Thoracic aorta (tissue), 2 donors: ENCODE measurements around the gene PDZK1IP1. TPM values are rescaled to one million over a fixed set of nuclear protein-coding genes. Genes with fewer than 3 reads are reported as not detected.

Experiments used
- ATAC-seq: fragments of 150-250 bp; one replicate; pipeline ENCODE4 v1.8.0; 2017; ENCODE audit warnings: low read depth; ENCODE audit not compliant: insufficient number of reproducible peaks, low FRiP score
- DNase-seq: peaks from one replicate; pipeline ENCODE4 v3.0.0-alpha.2; 2020; ENCODE audit warnings: low spot score
- H3K27ac ChIP-seq, 2 donors: fragments of 200-600 bp; sonication (generic); 1 replicate in 1 of 2; 2 replicates in 1 of 2; pipeline ENCODE4 v1.5.1; 2016; ENCODE audit warnings: mild to moderate bottlenecking in 2 of 2, moderate library complexity in 2 of 2
- H3K27me3 ChIP-seq: fragments of 200-600 bp; sonication (generic); replicated peaks from 2 replicates; pipeline ENCODE4 v1.6.0; 2016; ENCODE audit warnings: mild to moderate bottlenecking; ENCODE audit not compliant: insufficient read depth
- H3K36me3 ChIP-seq: fragments of 200-600 bp; sonication (generic); one replicate; pipeline ENCODE4 v1.5.1; 2016
- H3K4me1 ChIP-seq, 2 donors: fragments of 200-600 bp; sonication (generic); 1 replicate in 1 of 2; 2 replicates in 1 of 2; pipeline versions ENCODE4 v1.5.1 to v1.6.0; 2016; ENCODE audit warnings: low read depth in 2 of 2, mild to moderate bottlenecking in 1 of 2; ENCODE audit not compliant: control insufficient read depth in 1 of 2
- H3K4me3 ChIP-seq: fragments of 200-600 bp; sonication (generic); 2 replicates; pipeline ENCODE4 v1.5.1; 2016; ENCODE audit warnings: mild to moderate bottlenecking
- H3K9me3 ChIP-seq: fragments of 200-600 bp; sonication (generic); 2 replicates; pipeline ENCODE4 v1.5.1; 2016
- CTCF ChIP-seq: fragments of 200-600 bp; sonication (generic); IDR thresholded peaks from one replicate; pipeline ENCODE4 v1.5.1; 2019; ENCODE audit warnings: antibody characterized with exemption
- total RNA-seq, 2 donors: library from RNA; depleted of rRNA; stranded (reverse); fragments of >200 nt; gene quantifications; one replicate each; pipeline versions ENCODE4 v1.1.0 to v1.2.3, GENCODE V29; 2016

The PDZK1IP1 gene
- total RNA-seq, result not detected

GRCh38 chr1:47189844-47190508 is at the start of gene PDZK1IP1:
TSS of gene PDZK1IP1 (minus strand) at chr1:47190036. CDS start at chr1:47189932, 104 bp downstream.
- peak within 1 kb of the TSS; percentile 73 to 89 for H3K27ac ChIP-seq
- no peaks in the 10 kb centered on the region for H3K36me3 ChIP-seq
- no peak for TF ChIP-seq CTCF
- peaks cover 19 to 38% of the 10 kb centered on the region in 2 donors for H3K4me1 ChIP-seq
- peak; percentile 81 for ATAC-seq
- H3K27me3 ChIP-seq, result no peaks in the 10 kb centered on the region
- peak; percentile 89 for DNase-seq
- H3K9me3 ChIP-seq, result no peaks in the 10 kb centered on the region
- H3K4me3 ChIP-seq, result peak within 1 kb of the TSS; percentile 52

GRCh38 chr1:47238935-47239592 is 49.2 kb upstream of the PDZK1IP1 start:
- no peak for DNase-seq
- Histone ChIP-seq H3K27ac (no peak overlapping the region), H3K27me3 (no peaks in the 10 kb centered on the region), H3K36me3 (no peaks in the 10 kb centered on the region), H3K4me3 (no peak overlapping the region), H3K4me1 (no peaks in the 10 kb centered on the region), H3K9me3 (no peaks in the 10 kb centered on the region)
- no peak for ATAC-seq
- no peak for TF ChIP-seq CTCF

- Histone ChIP-seq H3K36me3 (no peaks in the 10 kb centered on the region), H3K4me3 (no peak overlapping the region), H3K27me3 (no peaks in the 10 kb centered on the region), H3K4me1 (peaks cover 5 to 11% of the 10 kb centered on the region in 2 donors), H3K27ac (no peak overlapping the region), H3K9me3 (no peaks in the 10 kb centered on the region)
- DNase-seq (no peak), ATAC-seq (no peak)
- TF ChIP-seq CTCF, result no peak
Measured at GRCh38 chr1:47235806-47236205, 46.0 kb upstream of the PDZK1IP1 start.

- Histone ChIP-seq H3K27ac (no peak overlapping the region), H3K27me3 (peaks cover 5% of the 10 kb centered on the region), H3K9me3 (no peaks in the 10 kb centered on the region), H3K36me3 (no peaks in the 10 kb centered on the region), H3K4me1 (peaks cover 9 to 16% of the 10 kb centered on the region in 2 donors), H3K4me3 (no peak overlapping the region)
- no peak for DNase-seq
- no peak for ATAC-seq
- TF ChIP-seq CTCF, result no peak
Measured at GRCh38 chr1:47235241-47235681, 45.4 kb upstream of the PDZK1IP1 start.

GRCh38 chr1:47233186-47233585 is 43.4 kb upstream of the PDZK1IP1 start:
- Histone ChIP-seq H3K4me1 (peaks cover 9 to 16% of the 10 kb centered on the region in 2 donors), H3K27me3 (peaks cover 17% of the 10 kb centered on the region), H3K4me3 (no peak overlapping the region), H3K9me3 (no peaks in the 10 kb centered on the region), H3K36me3 (no peaks in the 10 kb centered on the region), H3K27ac (no peak overlapping the region)
- DNase-seq (no peak), ATAC-seq (no peak)
- TF ChIP-seq CTCF, result no peak
